Measurements from ENCODE around the gene TC2N. TPM values are rescaled to one million over a fixed set of nuclear protein-coding genes. Genes with fewer than 3 reads are reported as not detected.

The TC2N gene
- total and polyA plus RNA-seq, 2 of the 4 experiments (the other 2 are of a cell fraction): 0.03 to 0.18 TPM

- WGBS, 2 experiments (ENCODE audit: extremely low coverage in 2 of 2, insufficient read length in 1 of 2): no CpG with 5 or more reads among the region's 2 CpGs
- Histone ChIP-seq H3K4ac (ENCODE audit: low read depth, low read length) (no peak overlapping the region), H3K27ac (ENCODE audit: insufficient read depth, low read length) (no peak overlapping the region), H3K56ac (ENCODE audit: extremely low read depth, insufficient read depth, low read length) (no peak overlapping the region), H3K36me3 (ENCODE audit: control insufficient read depth, insufficient read depth, low read length) (peaks cover 37% of the 10 kb centered on the region), H2BK5ac (ENCODE audit: low read depth, low read length, poor library complexity, severe bottlenecking) (no peak overlapping the region), H3K9me1 (ENCODE audit: insufficient read depth, low read length) (peaks cover 21% of the 10 kb centered on the region; the same call in 1 of the 2 replicates), H4K8ac (ENCODE audit: low read depth in 2 of 2, low read length in 2 of 2) (no peak overlapping the region), H3K4me3 (ENCODE audit: insufficient read depth, low read depth, low read length) (no peak overlapping the region), H2AK5ac (ENCODE audit: low read depth, low read length) (no peak overlapping the region), H3K27me3 (ENCODE audit: control insufficient read depth, insufficient read depth, low read length) (no peaks in the 10 kb centered on the region), H4K5ac (ENCODE audit: low read depth, low read length) (no peak overlapping the region), H3K9ac (ENCODE audit: low read depth, low read length) (no peak overlapping the region), H3K79me1 (ENCODE audit: low read depth in 1 of 2, low read length in 2 of 2) (no peaks in the 10 kb centered on the region; a peak in 1 of 4 replicates), H2AFZ (replicated peaks; ENCODE audit: low read length, poor library complexity) (no peak overlapping the region), H3K4me1 (ENCODE audit: control insufficient read depth, insufficient read depth, low read length) (peaks cover 19% of the 10 kb centered on the region), H2AK9ac (replicated peaks; ENCODE audit: low read depth, low read length, poor library complexity) (no peak overlapping the region), H3K14ac (replicated peaks; ENCODE audit: low read depth, low read length) (no peak overlapping the region), H3K4me2 (ENCODE audit: low read depth, low read length) (no peak overlapping the region), H2BK20ac (ENCODE audit: low read depth, low read length) (no peak overlapping the region), H2BK120ac (ENCODE audit: low read depth, low read length) (no peak overlapping the region), H3K18ac (ENCODE audit: low read depth, low read length) (no peak overlapping the region), H3K23ac (ENCODE audit: low read depth, low read length) (no peak overlapping the region), H2BK15ac (ENCODE audit: low read depth, low read length) (no peak overlapping the region), H4K20me1 (ENCODE audit: insufficient read depth, low read length) (no peaks in the 10 kb centered on the region), H4K91ac (ENCODE audit: insufficient read depth, low read depth, low read length) (no peak overlapping the region), H3K9me3 (ENCODE audit: control insufficient read depth, insufficient read depth, low read length) (no peaks in the 10 kb centered on the region)
- dilution Hi-C loops (cut with HindIII; ENCODE audit: low sequenced_read_pairs, unreplicated experiment) (no loop called here), in situ Hi-C loops (cut with MboI; ENCODE audit: low sequenced_read_pairs) (no loop called here), intact Hi-C loops (cut with micrococcal nuclease) (no loop called here)
- BruUV-seq (replicated peaks): no TSS peak
- ChIA-PET CTCF (no interaction called here), POLR2A (ENCODE audit: unreplicated experiment) (no interaction called here)
- TF ChIP-seq SMC3 (IDR thresholded peaks at IDR 0.05; ENCODE audit: low read depth, low read length) (no peak), RCOR1 (IDR thresholded peaks at IDR 0.05; ENCODE audit: insufficient replicate concordance, low read length) (no peak), RAD21 (IDR thresholded peaks at IDR 0.05; ENCODE audit: low read length) (no peak), BHLHE40 (IDR thresholded peaks at IDR 0.05; ENCODE audit: low read depth, low read length) (no peak), RFX5 (IDR thresholded peaks at IDR 0.05; ENCODE audit: low read depth, low read length) (no peak), FOS (IDR thresholded peaks at IDR 0.05; ENCODE audit: low read depth, low read length) (no peak), ELK1 (IDR thresholded peaks at IDR 0.05; ENCODE audit: borderline replicate concordance, low read depth, low read length) (no peak), NFE2L2 (IDR thresholded peaks at IDR 0.05; ENCODE audit: low read depth, low read length) (no peak)
- ATAC-seq (ENCODE audit: low read depth) (no peak), DNase-seq (no peak)
Observed at GRCh38 chr14:91870890-91871289, 3.6 kb upstream of the TC2N start.
